ENCODE measurements around the gene AP2A1. TPM values are rescaled to one million over a fixed set of nuclear protein-coding genes. Genes with fewer than 3 reads are reported as not detected.

AP2A1 gene
- total RNA-seq (2013; cell fraction: nucleolus; rRNA removed): 37.9 and 42.8 TPM in 2 replicates
- 45.1 and 51.0 TPM in 2 replicates for total RNA-seq (2014; rRNA removed)
- total RNA-seq (2014; rRNA removed; fragmentation: Illumina TruSeq; extraction: Trizol): 12.4 and 14.7 TPM in 2 replicates
- 71.8 and 78.8 TPM in 2 replicates for total RNA-seq (2021)
- polyA plus RNA-seq (2011; ENCODE audit: low read depth): 15.6 TPM
- 7.7 and 23.7 TPM in 2 replicates for polyA plus RNA-seq (2011; rRNA removed)
- 34.3 and 37.4 TPM in 2 replicates for polyA plus RNA-seq (2011; cell fraction: cytosol; rRNA removed)
- polyA plus RNA-seq (2011; cell fraction: nucleus; rRNA removed): 62.3 and 88.8 TPM in 2 replicates
- 46.3 and 52.4 TPM in 2 replicates for polyA plus RNA-seq (2012)
- 10.1 and 16.8 TPM in 2 replicates for polyA plus RNA-seq (2014; fragmentation: Illumina TruSeq; extraction: Trizol)
- polyA plus RNA-seq (2014; fragmentation: Nextera tagmentation; extraction: Ambion mirVana): under 1 TPM; 0.68 to 0.84 TPM
- 46.3 and 66.2 TPM in 2 replicates for polyA plus RNA-seq (2014; rRNA removed)
- 10 to 100 TPM; 44.0 TPM for polyA plus RNA-seq (2016; fragmentation: Nextera tagmentation; extraction: Ambion mirVana)
- 67.0 TPM in 2 replicates for polyA minus RNA-seq (2011; rRNA and poly(A)+ RNA removed)
- 36.8 and 43.7 TPM in 2 replicates for polyA minus RNA-seq (2011; cell fraction: cytosol; rRNA and poly(A)+ RNA removed)
- 20.9 and 34.3 TPM in 2 replicates for polyA minus RNA-seq (2011; cell fraction: nucleus; rRNA and poly(A)+ RNA removed)
- percentile 58 among the genes with signal in this experiment for Bru-seq, nascent RNA
- BruChase-seq, experiment 1, labeled RNA remaining after a 6-hour chase: percentile 72 among the genes with signal in this experiment
- BruChase-seq, experiment 2, labeled RNA remaining after a 2-hour chase: percentile 62 among the genes with signal in this experiment
- long read RNA-seq, experiment 1, partial matches to known transcripts: 6 of 8 reads
- long read RNA-seq, experiment 1, other reads (novel, unspliced or antisense): 0 of 8 reads
- long read RNA-seq, experiment 2, partial matches to known transcripts: 1 of 2 reads
- long read RNA-seq, experiment 2, other reads (novel, unspliced or antisense): 1 of 2 reads

DNA sequence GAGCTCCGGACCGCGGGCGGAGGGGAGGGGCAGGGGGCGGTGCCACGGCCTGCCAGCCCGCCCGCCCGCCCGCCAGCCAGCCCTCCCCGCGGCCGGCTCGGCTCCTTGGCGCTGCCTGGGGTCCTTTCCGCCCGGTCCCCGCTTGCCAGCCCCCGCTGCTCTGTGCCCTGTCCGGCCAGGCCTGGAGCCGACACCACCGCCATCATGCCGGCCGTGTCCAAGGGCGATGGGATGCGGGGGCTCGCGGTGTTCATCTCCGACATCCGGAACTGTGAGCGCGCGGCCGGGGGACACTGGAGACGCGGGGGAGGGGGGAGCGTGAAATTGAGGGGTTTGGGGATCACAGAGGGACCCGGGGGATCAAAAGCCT is at the start of gene AP2A1:
AP2A1 (plus strand) TSS at position 72 of the 370 bp plus-strand sequence; CDS start at position 205, 133 bp downstream.
- ChIA-PET CTCF (no interaction called here), POLR2A (interaction anchor here (0.5 to 1.6 kb wide), 22 partner anchors 9 to 1028 kb away, joined by 3 to 14 read pairs (median 4); partner anchors contain the start of genes AKT1S1, BCL2L12, IRF3 and KCNC3), SMC1A (ENCODE audit: uncharacterized antibody, unreplicated experiment) (interaction anchor here (0.6 to 1.9 kb wide), 5 partner anchors 46 to 102 kb away, joined by 3 to 5 read pairs (median 4); partner anchors contain the start of genes FUZ, MED25 and PTOV1), RAD21 (ENCODE audit: unreplicated experiment) (interaction anchor here (0.6 to 1.7 kb wide), 12 partner anchors 36 to 1122 kb away, joined by 3 to 12 read pairs (median 4); partner anchors contain the start of genes AKT1S1, PRMT1, RRAS and SCAF1)
- DNase-seq (ENCODE audit: low read depth, low spot score) (no peak), ATAC-seq (no peak; the same call in 1 of the 3 replicates), FAIRE-seq (no peak)
- TF ChIP-seq POLR2A (IDR thresholded peaks at IDR 0.05; ENCODE audit: low read depth, low read length): peak; percentile 71
- no peak for TF ChIP-seq BCLAF1 (IDR thresholded peaks at IDR 0.05)
- no peak for TF ChIP-seq ZNF24 (IDR thresholded peaks at IDR 0.05)
- peak; percentile 55; the same call in 1 of the 2 replicates for TF ChIP-seq YY1 (IDR thresholded peaks at IDR 0.05; ENCODE audit: low read depth, low read length)
- TF ChIP-seq, protein P1, sequence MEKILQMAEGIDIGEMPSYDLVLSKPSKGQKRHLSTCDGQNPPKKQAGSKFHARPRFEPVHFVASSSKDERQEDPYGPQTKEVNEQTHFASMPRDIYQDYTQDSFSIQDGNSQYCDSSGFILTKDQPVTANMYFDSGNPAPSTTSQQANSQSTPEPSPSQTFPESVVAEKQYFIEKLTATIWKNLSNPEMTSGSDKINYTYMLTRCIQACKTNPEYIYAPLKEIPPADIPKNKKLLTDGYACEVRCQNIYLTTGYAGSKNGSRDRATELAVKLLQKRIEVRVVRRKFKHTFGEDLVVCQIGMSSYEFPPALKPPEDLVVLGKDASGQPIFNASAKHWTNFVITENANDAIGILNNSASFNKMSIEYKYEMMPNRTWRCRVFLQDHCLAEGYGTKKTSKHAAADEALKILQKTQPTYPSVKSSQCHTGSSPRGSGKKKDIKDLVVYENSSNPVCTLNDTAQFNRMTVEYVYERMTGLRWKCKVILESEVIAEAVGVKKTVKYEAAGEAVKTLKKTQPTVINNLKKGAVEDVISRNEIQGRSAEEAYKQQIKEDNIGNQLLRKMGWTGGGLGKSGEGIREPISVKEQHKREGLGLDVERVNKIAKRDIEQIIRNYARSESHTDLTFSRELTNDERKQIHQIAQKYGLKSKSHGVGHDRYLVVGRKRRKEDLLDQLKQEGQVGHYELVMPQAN (conservative IDR thresholded peaks at IDR 0.05): peak; percentile 41; the same call in 1 of the 2 replicates
- TF ChIP-seq POLR2AphosphoS2 (IDR thresholded peaks at IDR 0.05; ENCODE audit: low read depth, low read length): 0 out of 2 replicates have a peak, but pooled peaks have one; percentile 17
- peak in 1 of 2 experiments; percentile 47; a peak in 1 of 3 replicates for TF ChIP-seq EGR1 (IDR thresholded peaks at IDR 0.05; ENCODE audit: borderline replicate concordance in 1 of 2, low read depth in 2 of 2, low read length in 2 of 2)
- TF ChIP-seq, protein P2, sequence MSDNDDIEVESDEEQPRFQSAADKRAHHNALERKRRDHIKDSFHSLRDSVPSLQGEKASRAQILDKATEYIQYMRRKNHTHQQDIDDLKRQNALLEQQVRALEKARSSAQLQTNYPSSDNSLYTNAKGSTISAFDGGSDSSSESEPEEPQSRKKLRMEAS (IDR thresholded peaks at IDR 0.05; ENCODE audit: low read depth, low read length): peak; percentile 10; the same call in 1 of the 2 replicates
- TF ChIP-seq SIN3A (IDR thresholded peaks at IDR 0.05; ENCODE audit: low read depth, low read length): peak; percentile 54; the same call in 1 of the 2 replicates
- 0 out of 2 replicates have a peak, but pooled peaks have one; percentile 17 for TF ChIP-seq BACH1 (IDR thresholded peaks at IDR 0.05; ENCODE audit: borderline replicate concordance)
- Histone ChIP-seq H3K27ac (ENCODE audit: control insufficient read depth, insufficient read depth) (peak within 1 kb of the TSS; percentile 89), H4K20me1 (ENCODE audit: control insufficient read depth, insufficient read depth) (no peaks in the 10 kb centered on the region), H3K4me1 (ENCODE audit: control insufficient read depth, insufficient read depth, low read length) (peaks cover 15% of the 10 kb centered on the region; the same call in 1 of the 2 replicates), H3K9ac (ENCODE audit: control insufficient read depth, insufficient read depth, low read length) (peak within 1 kb of the TSS; percentile 93), H3K4me2 (ENCODE audit: control insufficient read depth, insufficient read depth) (peak within 1 kb of the TSS; percentile 98), H3K36me3 (ENCODE audit: control insufficient read depth in 2 of 2, insufficient read depth in 2 of 2, low read length in 1 of 2) (0 out of 4 replicates have a peak, but pooled peaks cover 0 to 2% of the 10 kb centered on the region in 2 experiments), H3K4me3 (peak within 1 kb of the TSS; percentile 97), H3K79me2 (ENCODE audit: control insufficient read depth, insufficient read depth, low read length) (peaks cover 24% of the 10 kb centered on the region), H3K9me3 (replicated peaks; ENCODE audit: control insufficient read depth, insufficient read depth, low read length) (no peaks in the 10 kb centered on the region), H2AFZ (ENCODE audit: control insufficient read depth, low read depth, low read length) (peak within 1 kb of the TSS; percentile 98), H3K27me3 (replicated peaks in 1 of 2; ENCODE audit: control insufficient read depth in 2 of 2, insufficient read depth in 2 of 2, low read length in 1 of 2) (no peaks in the 10 kb centered on the region; a peak in 1 of 4 replicates)
- in situ Hi-C loops (cut with MboI): no loop called here
- BruUV-seq (replicated peaks): no TSS peak
- WGBS (ENCODE audit: insufficient coverage, insufficient replicate concordance, low lambda C conversion rate, missing lambda C conversion rate): 0% methylated on average over 22 of the region's 38 CpGs
- intact Hi-C loops (cut with micrococcal nuclease; ENCODE audit: unreplicated experiment): loop anchor here (5.0 kb wide), 2 partner anchors 40 to 100 kb away; partner anchors contain the start of gene PNKP

Data from GM12878 (cell line).